Left lobe of liver (tissue), 2 donors: Measurements from ENCODE around the gene COL24A1. TPM values are rescaled to one million over a fixed set of nuclear protein-coding genes. Genes with fewer than 3 reads are reported as not detected.
A peak's percentile ranks its signal among the peaks of the same experiment; 100 is the strongest.
"Not testable (repeated sequence)": the region's sequence is repeated elsewhere in the genome, so short reads cannot be mapped to it uniquely, and the experiment has no call there.

ENCODE experiments used
- ATAC-seq: fragments of 200-7000 bp; cut with Tn5 transposase; one replicate; pipeline ENCODE4 v1.9.1; 2020; ENCODE audit warnings: mild to moderate bottlenecking, moderate library complexity
- DNase-seq: peaks from one replicate; pipeline ENCODE4 v3.0.0-alpha.2; 2020; ENCODE audit warnings: low spot score
- total RNA-seq: library from RNA; stranded (reverse); gene quantifications from one replicate; pipeline ENCODE4 v1.2.1, GENCODE V29; 2021
- donor health status: DM: no; HTN: no; CAD: no; lungs with moderate emphysema.
- donor health status: DM: no; HTN: yes; CAD: no.

Gene COL24A1
- total RNA-seq, 1 donor from 2014 or later, result not detected

GRCh38 chr1:86000601-86001000 is 156.0 kb downstream of the COL24A1 start:
- ATAC-seq, result no peak

GRCh38 chr1:85998105-85998855 is 158.3 kb downstream of the COL24A1 start:
- DNase-seq (no peak), ATAC-seq (no peak)

More at GRCh38 chr1:86000601-86001000, 156.0 kb downstream of the COL24A1 start:
- DNase-seq, result no peak

GRCh38 chr1:85992791-85993190 is 163.8 kb downstream of the COL24A1 start:
- DNase-seq (no peak), ATAC-seq (no peak)

DNA sequence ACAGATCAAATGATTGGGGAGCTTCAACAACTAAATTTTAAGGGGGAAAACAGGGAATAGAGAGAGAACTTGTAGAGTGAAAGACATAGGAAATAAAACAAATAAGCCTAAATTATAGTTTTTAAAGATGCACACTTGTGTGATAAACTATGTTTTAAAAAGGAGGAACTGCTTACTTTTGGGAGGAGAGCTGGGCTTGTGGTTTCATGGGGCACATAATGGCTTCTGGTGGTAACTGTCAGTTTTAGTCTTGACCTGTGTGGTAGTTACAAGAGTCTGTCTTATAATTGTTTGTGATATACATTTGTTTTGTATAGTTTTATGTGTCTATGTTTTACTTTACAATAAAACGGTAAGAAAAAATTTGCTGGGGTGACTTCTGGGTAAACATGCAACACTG is 165.3 kb downstream of the COL24A1 start:
- DNase-seq (no peak), ATAC-seq (no peak)

- DNase-seq (no peak), ATAC-seq (no peak)
Observed at GRCh38 chr1:85984636-85985035, 171.9 kb downstream of the COL24A1 start.

DNA sequence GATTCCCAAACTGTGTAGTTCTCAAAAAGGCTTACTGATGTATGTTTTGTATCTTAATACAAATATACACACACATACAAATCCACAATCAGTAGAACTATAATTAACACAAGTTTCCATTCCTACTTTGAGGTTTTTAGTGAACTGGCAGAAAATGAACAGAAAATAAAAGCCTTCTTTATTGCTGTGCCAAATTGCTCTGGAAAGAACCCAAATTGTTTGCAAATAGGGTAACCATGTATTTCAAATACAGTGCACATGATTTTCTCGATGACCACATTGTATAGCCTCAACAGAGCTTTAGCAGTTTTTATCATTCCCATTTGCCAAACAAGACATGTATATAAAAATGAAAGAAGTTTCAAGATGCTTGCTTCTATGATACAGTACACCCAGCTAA is 173.3 kb downstream of the COL24A1 start:
- ATAC-seq (no peak), DNase-seq (no peak)

GRCh38 chr1:85976516-85977205 is 179.9 kb downstream of the COL24A1 start:
- ATAC-seq (no peak), DNase-seq (no peak)

- DNase-seq (no peak), ATAC-seq (no peak)
Observed at GRCh38 chr1:85975912-85976371, 180.6 kb downstream of the COL24A1 start.

DNA sequence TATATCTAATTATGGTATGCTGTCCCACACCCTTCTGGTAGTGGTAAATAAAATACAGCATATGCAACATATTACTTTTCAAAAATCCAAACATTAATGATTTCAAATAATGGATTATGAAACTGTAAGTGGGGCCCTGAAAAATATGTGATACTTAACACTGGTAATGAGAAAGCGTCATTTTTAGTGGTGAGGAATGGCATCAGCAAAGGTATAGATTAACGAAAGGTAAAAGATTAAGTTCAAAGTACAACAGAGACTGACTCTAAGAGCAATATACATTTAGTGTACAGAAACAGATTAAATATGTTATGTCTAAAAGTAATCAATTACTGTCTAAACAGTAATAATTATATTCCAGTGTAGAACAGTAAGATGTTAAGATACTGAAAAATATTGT is 194.1 kb downstream of the COL24A1 start:
- DNase-seq (no peak), ATAC-seq (no peak)

DNA sequence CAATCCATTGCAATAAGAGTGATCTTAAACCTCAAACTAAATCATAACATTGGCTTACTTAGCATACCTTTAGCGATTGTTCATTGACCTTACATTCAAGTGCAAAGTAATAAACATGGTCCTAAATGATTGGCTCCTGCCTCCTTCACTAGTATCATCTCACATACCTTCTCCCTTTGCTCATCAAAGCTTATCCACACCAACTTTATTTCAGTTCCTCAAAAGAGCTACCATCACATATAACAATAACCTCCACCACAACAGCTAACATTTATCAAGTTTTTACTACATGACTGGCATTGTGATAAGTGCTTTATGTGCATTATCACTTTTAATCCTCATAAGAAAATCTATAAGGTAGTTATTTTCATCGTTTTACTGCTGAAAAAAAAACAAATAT is 198.8 kb downstream of the COL24A1 start:
- ATAC-seq, result no peak
- DNase-seq, result no peak

- ATAC-seq, DNase-seq: not testable (repeated sequence)
Observed at GRCh38 chr1:85955218-85955617, 201.4 kb downstream of the COL24A1 start.

DNA sequence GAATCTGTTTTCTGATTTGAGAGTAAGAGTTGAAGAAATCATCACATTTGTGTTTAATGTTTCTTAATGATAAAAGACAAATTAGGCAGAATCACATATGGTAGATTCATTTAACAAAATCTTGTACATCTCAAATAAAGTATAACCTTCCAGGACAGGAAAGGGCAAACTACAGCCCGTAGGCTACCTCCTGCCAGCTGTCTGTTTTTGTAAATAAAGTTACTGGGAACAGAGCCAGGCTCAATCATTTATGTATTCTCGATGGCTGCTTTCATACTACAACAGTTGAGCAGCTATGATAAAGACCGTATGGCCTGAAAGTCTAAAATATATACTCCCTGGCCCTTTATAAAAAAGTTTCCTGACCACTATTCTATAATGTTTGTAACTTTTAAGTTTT is 204.1 kb downstream of the COL24A1 start:
- no peak for DNase-seq
- peak; percentile 82 for ATAC-seq

- DNase-seq (no peak), ATAC-seq (no peak)
Observed at GRCh38 chr1:85947186-85947585, 209.4 kb downstream of the COL24A1 start.

GRCh38 chr1:85943945-85944344 is 212.6 kb downstream of the COL24A1 start:
- DNase-seq (no peak), ATAC-seq (no peak)

- peak; percentile 62 for ATAC-seq
- no peak for DNase-seq
Observed at GRCh38 chr1:85943526-85943925, 213.0 kb downstream of the COL24A1 start.

DNA sequence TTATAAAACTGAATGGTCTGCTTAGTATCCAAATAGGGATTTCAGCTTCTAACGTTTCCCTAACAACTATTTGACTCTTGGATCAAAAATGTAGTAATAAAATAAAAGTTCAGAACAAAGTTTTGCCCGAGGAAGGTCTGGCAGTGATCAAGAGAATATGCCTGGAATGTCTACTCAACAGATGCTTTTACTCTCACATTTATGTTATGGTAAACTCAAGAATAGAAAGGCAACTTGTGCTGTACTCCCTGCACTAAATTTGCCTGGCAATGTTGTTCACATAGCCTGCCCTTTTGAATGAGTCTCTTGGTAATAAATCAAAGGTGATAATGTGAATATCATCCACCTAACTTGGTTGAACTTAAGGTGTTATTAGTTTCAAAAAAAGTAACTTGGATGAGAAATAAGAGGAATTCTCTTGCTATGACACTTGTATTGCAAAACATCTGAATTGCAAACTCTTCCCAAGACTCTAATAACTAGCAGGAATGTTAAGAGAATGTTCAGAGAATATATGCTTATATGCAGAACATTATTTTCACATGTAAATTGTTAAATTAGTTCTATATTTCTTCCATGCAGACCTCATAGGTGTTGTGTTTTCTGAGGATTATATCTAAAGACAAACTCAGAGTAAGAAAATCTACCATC is 215.8 kb downstream of the COL24A1 start:
- ATAC-seq, result no peak
- no peak for DNase-seq

DNA sequence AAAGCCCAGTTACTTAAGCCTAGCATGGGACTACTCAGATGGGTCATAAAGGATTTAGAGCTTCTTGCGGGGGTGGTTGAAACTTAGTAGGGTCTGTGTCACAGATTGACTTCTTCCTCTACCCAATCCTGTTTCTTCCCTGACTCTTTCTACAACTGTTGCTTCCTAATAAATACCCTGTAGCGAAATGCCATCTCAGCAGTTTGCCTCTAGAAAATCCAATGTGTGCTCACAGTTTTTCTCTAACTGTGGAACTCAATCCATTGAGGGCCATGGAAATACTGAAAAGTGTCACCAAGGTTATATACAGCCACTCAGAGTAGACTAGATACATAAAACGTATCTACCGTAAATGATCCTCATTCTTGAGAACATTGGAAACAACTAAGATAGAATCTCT is 217.7 kb downstream of the COL24A1 start:
- ATAC-seq (no peak), DNase-seq (no peak)

DNA sequence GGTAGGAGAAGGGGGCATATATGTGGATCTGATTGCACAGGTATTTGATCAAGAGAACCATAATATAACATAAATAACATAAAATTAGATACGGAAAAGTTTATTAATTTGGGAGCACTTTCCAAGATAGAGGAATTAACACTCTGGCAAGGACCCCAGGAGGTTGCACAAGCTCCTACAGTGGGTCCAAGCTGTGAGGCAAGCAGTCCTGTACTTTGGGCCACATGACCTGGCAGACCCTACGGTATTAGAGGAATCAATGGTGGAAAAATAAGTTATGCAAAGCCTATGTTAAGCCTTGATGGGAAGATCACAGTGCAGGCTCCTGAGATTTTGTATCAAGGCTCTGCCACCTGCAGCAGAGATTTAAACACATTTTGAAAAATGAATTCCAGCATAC is 220.1 kb downstream of the COL24A1 start:
- ATAC-seq (peak; percentile 89), DNase-seq (peak; percentile 75)

GRCh38 chr1:85936057-85936456 is 220.5 kb downstream of the COL24A1 start:
- DNase-seq (no peak), ATAC-seq (peak; percentile 68)

GRCh38 chr1:85935234-85935633 is 221.3 kb downstream of the COL24A1 start:
- ATAC-seq (no peak), DNase-seq (no peak)

GRCh38 chr1:85934516-85934915 is 222.1 kb downstream of the COL24A1 start:
- DNase-seq (no peak), ATAC-seq (peak; percentile 69)

- DNase-seq, result no peak
Observed at GRCh38 chr1:85933961-85934360, 222.6 kb downstream of the COL24A1 start.

More at GRCh38 chr1:85933961-85934360, 222.6 kb downstream of the COL24A1 start:
- no peak for ATAC-seq
